NCI-H146 (cell line): ENCODE results near the gene SLC25A42.
"Not testable (repeated sequence)": the region's sequence is repeated elsewhere in the genome, so short reads cannot be mapped to it uniquely, and the experiment has no call there.

Experiments
- DNase-seq: peaks from one replicate; lab custom pipeline; 2025; lab: John Stamatoyannopoulos, UW

The SLC25A42 gene

DNA sequence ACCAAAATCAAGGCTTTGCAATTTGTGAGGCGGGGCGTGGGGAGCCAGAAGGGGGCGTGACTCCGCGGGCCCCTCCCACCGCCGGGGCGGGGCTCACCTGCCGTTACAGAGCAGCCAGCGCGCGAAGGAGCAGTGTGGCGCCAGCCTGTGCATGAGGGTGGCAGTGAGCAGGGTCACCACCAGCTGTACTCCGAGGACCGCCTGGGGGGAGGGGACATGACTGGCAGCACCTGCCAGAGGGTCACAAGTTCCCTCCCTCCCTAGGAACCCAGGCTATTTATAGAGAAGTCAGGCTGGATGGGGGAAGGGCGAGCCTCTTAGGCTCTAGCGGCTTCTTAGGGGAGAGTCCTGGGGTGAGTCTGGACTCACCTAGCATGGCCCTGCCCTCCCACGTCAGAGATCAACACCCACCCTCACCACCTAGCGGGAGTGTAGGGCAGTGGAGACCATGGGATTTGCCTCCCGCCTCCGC is 70.9 kb downstream of the SLC25A42 start:
- peak; percentile 76 for DNase-seq

DNA sequence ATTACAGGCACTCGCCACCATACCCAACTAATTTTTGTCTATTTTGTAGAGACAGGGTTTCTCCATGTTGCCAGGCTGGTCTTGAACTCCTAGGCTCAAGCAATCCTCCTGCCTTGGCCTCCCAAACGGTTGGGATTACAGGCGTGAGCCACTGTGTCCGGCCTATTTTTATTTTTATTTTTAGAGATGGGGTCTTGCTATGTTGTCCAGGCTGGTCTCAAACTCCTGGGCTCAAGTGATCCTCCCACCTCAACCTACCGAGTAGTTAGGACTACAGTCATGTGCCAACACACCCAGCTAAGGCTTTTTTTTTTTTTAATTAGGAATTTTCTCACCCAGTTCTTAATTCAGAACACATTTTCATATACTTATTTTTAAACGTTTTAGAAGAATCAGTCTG is 71.9 kb downstream of the SLC25A42 start:
- DNase-seq: not testable (repeated sequence)

- DNase-seq: no peak
Observed at GRCh38 chr19:19137556-19138108, 73.8 kb downstream of the SLC25A42 start.

DNA sequence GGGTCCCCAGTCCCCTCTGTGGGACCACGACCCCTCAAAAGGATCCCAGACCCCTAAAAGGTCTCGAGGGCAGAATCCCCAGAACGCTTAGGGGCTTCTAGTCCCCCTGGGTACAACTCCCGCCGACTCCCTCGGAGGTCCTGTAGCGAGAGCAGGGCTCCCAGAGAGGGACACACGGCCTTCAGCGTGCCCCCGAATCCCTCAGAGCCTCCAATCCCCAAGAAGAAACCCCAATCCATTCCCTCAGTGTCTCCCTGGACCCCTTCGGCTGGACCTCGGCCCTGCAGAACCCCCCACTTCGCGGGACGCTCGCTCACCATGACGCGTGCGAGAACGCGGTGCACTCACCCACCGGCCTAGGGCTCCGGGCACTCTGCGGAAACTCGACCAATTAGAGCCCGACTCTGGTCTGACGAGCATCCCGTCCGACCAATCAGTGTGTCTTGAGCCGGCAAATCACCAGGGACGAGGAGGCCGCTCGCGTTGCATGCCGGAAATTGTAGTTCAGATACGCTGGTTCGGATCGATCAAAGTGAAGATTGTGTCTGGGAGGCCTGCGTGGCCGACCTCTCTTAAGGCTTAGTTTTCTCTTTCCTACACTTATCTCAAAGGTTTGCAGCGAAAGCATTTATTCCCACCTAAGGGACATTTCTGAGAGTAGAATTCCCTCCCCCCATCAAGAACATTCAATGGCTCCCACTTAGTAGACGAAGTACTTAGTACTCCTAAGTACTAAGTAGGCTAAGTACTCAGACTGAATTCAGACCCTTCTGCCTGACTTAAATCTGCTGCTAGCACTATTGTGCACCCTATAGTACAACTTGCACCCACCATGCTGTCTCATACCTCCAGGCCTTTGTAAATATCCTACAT is 74.6 kb downstream of the SLC25A42 start, which contains the start of gene TMEM161A:
Gene TMEM161A, minus strand, starts transcription at position 370 of the 873 bp plus-strand sequence. Its CDS starts 50 bp downstream, at position 320.
- peak; percentile 99 for DNase-seq

GRCh38 chr19:19139876-19140229 is 76.1 kb downstream of the SLC25A42 start:
- DNase-seq: no peak

DNA sequence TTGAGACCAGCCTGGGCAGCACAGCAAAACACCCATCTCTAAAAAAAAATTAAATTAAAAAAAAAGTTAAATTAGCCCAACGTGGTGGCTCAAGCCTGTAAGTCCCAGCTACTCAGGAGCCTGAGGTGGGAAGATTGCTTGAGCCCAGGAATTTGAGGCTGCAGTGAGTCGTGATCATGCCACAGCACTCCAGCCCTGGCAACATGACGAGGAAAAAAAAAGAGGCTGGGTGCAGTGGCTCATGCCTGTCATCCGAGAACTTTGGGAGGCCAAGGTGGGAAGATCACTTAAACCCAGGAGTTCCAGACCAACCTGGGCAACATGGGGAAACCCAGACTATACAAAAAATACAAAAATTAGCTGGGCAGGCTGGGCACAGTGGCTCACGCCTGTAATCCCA is 76.7 kb downstream of the SLC25A42 start:
- no peak for DNase-seq

GRCh38 chr19:19142347-19142746 is 78.6 kb downstream of the SLC25A42 start:
- DNase-seq: no peak

DNA sequence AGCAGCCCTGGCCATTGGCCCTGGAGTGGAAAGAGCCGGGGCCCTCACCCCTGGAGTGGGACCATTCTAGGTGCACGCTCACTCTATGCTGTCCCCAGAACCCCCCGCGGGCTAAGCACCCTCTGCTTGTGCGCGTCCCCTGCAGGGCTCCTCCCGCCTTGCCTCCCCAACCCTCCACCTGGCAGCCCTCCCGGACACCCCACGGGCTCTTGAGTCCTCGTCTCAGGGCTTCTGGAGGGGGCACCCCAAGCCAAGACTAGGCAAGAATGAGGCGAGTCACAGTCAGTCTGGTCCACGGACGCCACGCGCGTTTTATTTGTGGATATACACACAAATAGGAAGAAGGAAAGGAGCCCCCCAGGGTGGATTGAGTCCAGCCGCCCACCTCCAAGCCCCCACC is 81.5 kb downstream of the SLC25A42 start:
- DNase-seq: no peak

- DNase-seq: peak; percentile 69
Observed at GRCh38 chr19:19145684-19146608, 82.2 kb downstream of the SLC25A42 start.

GRCh38 chr19:19146865-19147264 is 83.1 kb downstream of the SLC25A42 start:
- no peak for DNase-seq

GRCh38 chr19:19147344-19147743 is 83.5 kb downstream of the SLC25A42 start:
- no peak for DNase-seq

GRCh38 chr19:19148504-19148903 is 84.7 kb downstream of the SLC25A42 start:
- DNase-seq: not testable (repeated sequence)

DNA sequence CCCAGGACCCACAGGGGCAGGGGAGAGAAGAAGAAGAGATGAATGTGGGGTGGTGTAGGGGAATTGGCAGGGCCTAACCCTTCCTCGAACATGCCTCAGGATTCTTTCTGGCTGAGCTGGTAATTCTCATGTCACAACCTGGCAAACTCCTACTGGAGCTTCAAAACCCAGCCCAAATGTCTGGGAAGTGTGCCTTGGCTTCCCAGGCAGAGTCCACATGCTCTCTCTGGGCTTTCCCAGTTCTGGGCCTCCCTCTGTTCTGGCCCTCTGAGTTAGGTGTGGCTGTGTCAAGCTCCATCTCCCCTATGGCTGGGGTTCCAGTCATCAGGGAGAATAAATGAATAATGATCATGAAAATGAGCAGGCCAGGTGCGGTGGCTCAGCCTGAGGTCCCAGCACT is 85.6 kb downstream of the SLC25A42 start:
- no peak for DNase-seq

DNA sequence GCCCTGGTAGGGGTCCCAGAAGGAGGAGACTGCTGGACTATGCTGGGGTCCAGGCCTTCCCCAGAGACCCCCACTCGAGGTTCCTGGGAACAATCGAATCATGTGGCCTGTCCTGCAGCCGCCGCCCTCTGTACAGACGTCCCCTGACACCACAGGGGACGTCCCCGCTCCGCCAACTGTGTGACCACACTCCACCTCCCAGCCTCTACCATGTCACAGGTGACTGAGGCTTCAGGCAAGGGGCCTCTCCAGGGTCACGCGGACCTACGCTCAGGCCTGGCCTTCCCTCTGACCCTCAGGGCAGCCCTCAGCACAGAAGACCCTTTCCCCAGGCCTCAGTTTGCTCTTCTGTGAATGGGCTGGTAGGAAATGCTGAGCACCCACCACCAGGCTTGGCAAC is 87.6 kb downstream of the SLC25A42 start:
- DNase-seq: no peak

GRCh38 chr19:19152668-19153384 is 89.0 kb downstream of the SLC25A42 start:
- DNase-seq: no peak

DNA sequence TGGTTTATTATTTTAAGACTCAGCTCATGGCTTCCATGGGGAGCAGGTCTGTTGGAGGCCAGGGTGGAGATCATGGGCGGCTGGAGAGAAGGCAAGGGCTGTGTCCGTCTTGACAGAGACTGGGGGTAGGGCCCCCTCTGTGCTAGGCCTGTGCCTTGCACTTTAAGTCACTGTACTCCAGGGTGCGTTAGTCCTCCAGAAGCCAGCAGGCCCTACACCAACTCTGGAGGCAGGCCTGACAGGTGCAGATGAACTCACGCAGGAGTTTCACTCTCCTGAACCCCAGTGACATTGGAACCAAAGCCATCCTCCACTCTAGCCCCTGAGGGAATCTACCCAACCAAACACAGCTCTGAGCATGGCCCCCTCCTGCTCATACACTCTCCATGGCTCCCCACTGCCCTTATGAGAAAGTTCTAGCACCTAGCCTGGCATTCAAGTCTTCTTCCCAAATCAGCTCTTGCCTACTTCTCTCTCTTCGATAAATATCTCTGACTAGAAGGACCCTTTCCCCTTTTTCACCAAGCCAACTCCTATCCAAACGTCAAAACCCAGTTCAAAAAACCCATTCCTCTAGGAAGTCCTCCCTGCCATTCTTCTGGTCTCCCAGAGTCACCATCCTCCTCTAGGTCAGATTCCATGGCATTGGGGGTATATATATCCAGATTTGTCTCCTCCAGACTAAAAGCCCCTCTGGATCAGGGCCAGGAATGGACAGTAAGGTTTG is 91.1 kb downstream of the SLC25A42 start:
- no peak for DNase-seq

DNA sequence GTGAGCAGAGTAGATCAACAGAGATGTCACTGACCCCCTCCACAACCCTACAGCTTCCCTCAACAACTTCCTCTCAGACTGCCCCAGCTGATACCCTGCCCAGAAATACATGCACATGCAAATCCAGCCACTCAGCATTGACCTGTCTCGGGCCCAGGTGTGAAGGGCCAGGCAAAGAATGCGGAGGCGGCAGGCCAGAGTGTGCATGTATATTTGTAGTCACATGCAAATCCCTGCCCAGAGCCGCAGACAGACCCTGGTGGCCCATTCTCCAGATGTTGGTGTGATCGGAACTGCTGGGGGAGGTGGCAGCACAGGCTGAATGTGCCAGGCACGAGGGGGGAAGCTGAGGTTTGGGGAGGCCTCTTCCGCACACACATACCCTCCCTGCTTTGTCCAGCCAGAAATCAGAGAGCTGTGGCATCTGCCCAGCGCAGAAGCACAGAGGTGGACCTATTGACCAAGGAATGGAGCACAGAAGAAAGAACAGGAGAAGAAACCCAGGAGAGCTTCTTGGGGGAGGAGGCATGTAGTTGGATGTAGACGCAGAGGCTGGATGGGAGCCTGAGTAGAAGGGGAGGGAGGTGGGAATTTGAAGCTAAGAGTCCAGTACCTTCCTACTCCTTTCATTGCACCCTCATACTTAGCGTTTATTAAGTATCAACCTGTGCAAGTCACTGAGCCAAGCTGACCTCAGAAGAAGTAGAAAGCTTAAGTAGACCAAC is 91.9 kb downstream of the SLC25A42 start:
- no peak for DNase-seq

DNA sequence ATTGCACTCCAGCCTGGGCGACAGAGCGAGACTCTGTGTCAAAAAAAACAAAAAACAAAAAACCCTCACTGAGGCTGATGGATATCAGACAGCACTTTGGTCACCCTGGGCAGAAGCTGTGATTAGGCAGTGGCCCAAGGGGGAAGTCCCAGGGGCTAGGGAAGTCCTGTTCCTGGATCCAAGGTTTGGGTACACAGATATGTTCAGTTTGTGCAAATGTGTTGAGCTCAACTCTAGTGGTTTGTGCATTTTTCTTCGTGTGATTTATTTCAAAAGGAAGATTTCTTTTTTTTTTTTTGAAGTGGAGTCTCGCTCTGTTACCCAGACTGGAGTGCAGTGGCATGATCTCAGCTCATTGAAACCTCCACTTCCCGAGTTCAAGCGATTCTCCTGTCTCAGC is 94.0 kb downstream of the SLC25A42 start:
- no peak for DNase-seq

GRCh38 chr19:19159534-19159933 is 95.7 kb downstream of the SLC25A42 start:
- DNase-seq: no peak

DNA sequence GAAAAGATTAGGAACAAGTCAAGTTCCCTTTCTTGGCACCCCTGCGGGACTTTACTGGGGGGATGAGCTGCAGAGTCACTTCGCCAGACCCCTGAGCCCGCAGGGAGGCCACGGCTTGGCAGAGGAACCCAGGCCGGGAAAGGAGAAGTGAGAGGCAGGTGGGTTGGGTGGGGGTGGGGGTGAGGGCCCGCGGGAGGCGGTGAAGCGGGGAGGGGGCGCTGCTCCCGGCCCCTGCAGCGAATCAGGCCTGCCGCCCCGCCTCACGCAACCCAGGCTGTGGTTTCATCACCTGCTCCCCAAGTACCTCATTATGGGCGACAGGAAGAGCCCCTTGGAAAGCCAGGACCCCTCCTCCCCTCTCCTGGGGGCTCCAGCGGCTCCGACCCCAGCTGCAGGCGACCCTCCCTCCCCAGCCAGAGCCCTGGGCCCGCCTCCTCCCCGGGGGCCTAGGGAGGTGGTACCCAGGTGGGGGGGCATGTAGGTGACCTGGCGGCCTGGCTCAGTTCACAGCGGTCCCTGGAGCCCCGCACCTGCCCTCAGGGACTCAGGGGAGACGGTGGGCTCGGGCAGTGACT is 96.8 kb downstream of the SLC25A42 start:
- DNase-seq: no peak
